Keratinocyte (primary cell): ENCODE measurements around the gene FLNB.

ENCODE experiments used
- EZH2 ChIP-seq: IDR thresholded peaks from one replicate; pipeline ENCODE4 v1.6.1; 2012; ENCODE audit warnings: inconsistent platforms, mild to moderate bottlenecking, low read length, moderate library complexity
- TF ChIP-seq, protein P1 (sequence below), 3 experiments: IDR thresholded peaks in 1 of 3; conservative IDR thresholded peaks in 1 of 3; optimal IDR thresholded peaks in 1 of 3; 2 replicates in 2 of 3; 3 replicates in 1 of 3; pipeline versions ENCODE3 to v1.5.1; 2011; ENCODE audit warnings: low read length in 3 of 3, mild to moderate bottlenecking in 3 of 3, moderate library complexity in 2 of 3, control low read depth in 1 of 3, inconsistent platforms in 1 of 3; ENCODE audit not compliant: insufficient read depth in 2 of 3; ENCODE audit errors: extremely low read depth in 1 of 3

DNA sequence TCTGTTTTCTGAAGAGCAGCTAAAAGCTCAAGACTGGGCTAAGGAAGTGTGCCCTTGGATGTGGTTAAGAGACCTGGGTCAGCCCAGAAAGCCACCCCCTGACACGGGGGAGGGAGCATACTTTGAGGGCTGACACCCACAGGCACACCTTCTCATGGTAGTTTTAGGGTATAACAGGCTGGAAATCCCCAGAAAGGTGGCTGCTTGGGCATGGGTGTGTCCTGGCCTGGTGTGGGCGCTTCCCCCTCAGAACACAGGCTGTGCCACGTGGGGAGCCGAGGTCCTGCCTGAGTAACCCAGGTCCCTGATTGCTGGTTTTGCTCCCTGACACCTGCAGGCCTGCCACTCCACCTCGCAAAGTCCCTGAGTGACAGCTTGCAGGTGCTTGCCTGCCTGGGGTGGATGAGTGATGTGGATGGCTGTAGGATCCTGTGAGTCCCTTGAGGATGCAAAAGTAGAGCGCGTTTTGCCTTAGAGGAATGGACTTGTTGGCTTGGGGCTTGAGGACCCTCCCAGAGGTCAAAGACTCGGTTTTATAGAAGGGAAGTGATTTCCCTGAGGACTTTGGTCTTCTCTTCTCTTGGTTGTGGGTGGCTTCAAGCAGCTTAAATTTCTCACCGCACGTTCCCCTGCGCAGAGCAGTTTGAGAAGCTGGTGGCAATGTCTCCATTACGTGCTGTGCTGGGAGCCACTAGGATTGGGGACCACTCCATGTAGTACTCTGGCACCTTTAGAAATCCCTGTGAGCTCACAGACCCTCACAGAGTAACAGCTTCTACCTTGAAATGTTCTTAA lies 108.1 kb downstream of the FLNB start:
- TF ChIP-seq, protein P1, sequence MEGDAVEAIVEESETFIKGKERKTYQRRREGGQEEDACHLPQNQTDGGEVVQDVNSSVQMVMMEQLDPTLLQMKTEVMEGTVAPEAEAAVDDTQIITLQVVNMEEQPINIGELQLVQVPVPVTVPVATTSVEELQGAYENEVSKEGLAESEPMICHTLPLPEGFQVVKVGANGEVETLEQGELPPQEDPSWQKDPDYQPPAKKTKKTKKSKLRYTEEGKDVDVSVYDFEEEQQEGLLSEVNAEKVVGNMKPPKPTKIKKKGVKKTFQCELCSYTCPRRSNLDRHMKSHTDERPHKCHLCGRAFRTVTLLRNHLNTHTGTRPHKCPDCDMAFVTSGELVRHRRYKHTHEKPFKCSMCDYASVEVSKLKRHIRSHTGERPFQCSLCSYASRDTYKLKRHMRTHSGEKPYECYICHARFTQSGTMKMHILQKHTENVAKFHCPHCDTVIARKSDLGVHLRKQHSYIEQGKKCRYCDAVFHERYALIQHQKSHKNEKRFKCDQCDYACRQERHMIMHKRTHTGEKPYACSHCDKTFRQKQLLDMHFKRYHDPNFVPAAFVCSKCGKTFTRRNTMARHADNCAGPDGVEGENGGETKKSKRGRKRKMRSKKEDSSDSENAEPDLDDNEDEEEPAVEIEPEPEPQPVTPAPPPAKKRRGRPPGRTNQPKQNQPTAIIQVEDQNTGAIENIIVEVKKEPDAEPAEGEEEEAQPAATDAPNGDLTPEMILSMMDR (optimal IDR thresholded peaks at IDR 0.05 in 1 of 3, IDR thresholded peaks at IDR 0.05 in 1 of 3, conservative IDR thresholded peaks at IDR 0.05 in 1 of 3; ENCODE audit: extremely low read depth in 1 of 3, insufficient read depth in 2 of 3, low read length in 3 of 3), result no peak
- TF ChIP-seq EZH2, result no peak
